Vagina (tissue), 2 donors: Measurements from ENCODE around the gene ZNF423.

Experiments
- POLR2A ChIP-seq, 2 donors: fragments of 450-650 bp; IDR thresholded peaks; one replicate each; pipeline ENCODE4 v1.6.1; 2017; ENCODE audit warnings: antibody characterized with exemption in 2 of 2, mild to moderate bottlenecking in 2 of 2, moderate library complexity in 2 of 2
- POLR2AphosphoS5 ChIP-seq, 2 donors: sonication (generic); formaldehyde crosslinking; IDR thresholded peaks; one replicate each; pipeline ENCODE4 v1.9.0; 2017; ENCODE audit warnings: antibody characterized with exemption in 2 of 2, mild to moderate bottlenecking in 2 of 2, low read depth in 1 of 2; ENCODE audit not compliant: insufficient read depth in 1 of 2

GRCh38 chr16:49781401-49781800, 74.5 kb downstream of the ZNF423 start:
- TF ChIP-seq POLR2A (IDR thresholded peaks at IDR 0.05): no peak
- no peak for TF ChIP-seq POLR2AphosphoS5 (IDR thresholded peaks at IDR 0.05; ENCODE audit: insufficient read depth in 1 of 2, low read depth in 1 of 2)
